OCI-LY3 (cell line): Measurements from ENCODE around the gene KLF7.

Experiments used
- H2AFZ ChIP-seq: fragments of 200-600, 300-600 bp; shearing (Covaris generic); 2 replicates; pipeline ENCODE4 v1.6.0; 2014; ENCODE audit warnings: antibody characterized with exemption, low read depth, low read length
- H3K27ac ChIP-seq: fragments of 200-600, 300-600 bp; sonication (generic); 2 replicates; pipeline ENCODE4 v1.5.1; 2014; ENCODE audit warnings: mild to moderate bottlenecking, low read length, moderate library complexity, mixed read lengths
- H3K27me3 ChIP-seq: fragments of 200-600, 300-600 bp; sonication (generic); 2 replicates; pipeline ENCODE4 v1.6.1; 2014; ENCODE audit warnings: low read depth, low read length, mixed read lengths
- H3K36me3 ChIP-seq: fragments of 200-600, 300-600 bp; sonication (generic); replicated peaks from 2 replicates; pipeline ENCODE3; 2014; ENCODE audit warnings: low read depth, low read length, mixed read lengths
- H3K4me1 ChIP-seq: fragments of 300-600, 200-600 bp; sonication (generic); 2 replicates; pipeline ENCODE4 v1.6.1; 2014; ENCODE audit warnings: low read length, mixed read lengths
- H3K4me2 ChIP-seq: fragments of 200-600, 300-600 bp; sonication (generic); 2 replicates; pipeline ENCODE4 v1.6.1; 2014; ENCODE audit warnings: low read length, mixed read lengths
- H3K4me3 ChIP-seq: fragments of 300-600, 200-600 bp; sonication (generic); 2 replicates; pipeline ENCODE4 v1.5.1; 2014; ENCODE audit warnings: antibody characterized with exemption, mild to moderate bottlenecking, low read length, moderate library complexity
- H3K79me2 ChIP-seq: fragments of 300-600, 200-600 bp; shearing (Covaris generic); 2 replicates; pipeline ENCODE4 v1.6.1; 2014; ENCODE audit warnings: mild to moderate bottlenecking, low read length, mixed read lengths
- H3K9ac ChIP-seq: fragments of 300-600, 200-600 bp; shearing (Covaris generic); 2 replicates; pipeline ENCODE4 v1.6.0; 2014; ENCODE audit warnings: mild to moderate bottlenecking, low read length, moderate library complexity
- H3K9me3 ChIP-seq: fragments of 200-600, 300-600 bp; shearing (Covaris generic); 2 replicates; pipeline ENCODE4 v1.6.1; 2014; ENCODE audit warnings: low read length, mixed read lengths; ENCODE audit not compliant: insufficient read depth
- H4K20me1 ChIP-seq: fragments of 200-600, 300-600 bp; sonication (generic); 2 replicates; pipeline ENCODE4 v1.6.1; 2016; ENCODE audit warnings: low read length, mixed read lengths; ENCODE audit not compliant: insufficient read depth
- EZH2phosphoT487 ChIP-seq: fragments of 200-600 bp; shearing (Covaris generic); IDR thresholded peaks from 2 replicates; pipeline ENCODE4 v1.6.1; 2018; ENCODE audit warnings: antibody characterized with exemption, mixed run types, low read depth
- TF ChIP-seq, protein P1 (sequence below): fragments of 200-600, 300-600 bp; sonication (generic); IDR thresholded peaks from 2 replicates; pipeline ENCODE4 v1.5.1; 2014; ENCODE audit warnings: antibody characterized with exemption, low read length, low read depth

KLF7 gene

DNA sequence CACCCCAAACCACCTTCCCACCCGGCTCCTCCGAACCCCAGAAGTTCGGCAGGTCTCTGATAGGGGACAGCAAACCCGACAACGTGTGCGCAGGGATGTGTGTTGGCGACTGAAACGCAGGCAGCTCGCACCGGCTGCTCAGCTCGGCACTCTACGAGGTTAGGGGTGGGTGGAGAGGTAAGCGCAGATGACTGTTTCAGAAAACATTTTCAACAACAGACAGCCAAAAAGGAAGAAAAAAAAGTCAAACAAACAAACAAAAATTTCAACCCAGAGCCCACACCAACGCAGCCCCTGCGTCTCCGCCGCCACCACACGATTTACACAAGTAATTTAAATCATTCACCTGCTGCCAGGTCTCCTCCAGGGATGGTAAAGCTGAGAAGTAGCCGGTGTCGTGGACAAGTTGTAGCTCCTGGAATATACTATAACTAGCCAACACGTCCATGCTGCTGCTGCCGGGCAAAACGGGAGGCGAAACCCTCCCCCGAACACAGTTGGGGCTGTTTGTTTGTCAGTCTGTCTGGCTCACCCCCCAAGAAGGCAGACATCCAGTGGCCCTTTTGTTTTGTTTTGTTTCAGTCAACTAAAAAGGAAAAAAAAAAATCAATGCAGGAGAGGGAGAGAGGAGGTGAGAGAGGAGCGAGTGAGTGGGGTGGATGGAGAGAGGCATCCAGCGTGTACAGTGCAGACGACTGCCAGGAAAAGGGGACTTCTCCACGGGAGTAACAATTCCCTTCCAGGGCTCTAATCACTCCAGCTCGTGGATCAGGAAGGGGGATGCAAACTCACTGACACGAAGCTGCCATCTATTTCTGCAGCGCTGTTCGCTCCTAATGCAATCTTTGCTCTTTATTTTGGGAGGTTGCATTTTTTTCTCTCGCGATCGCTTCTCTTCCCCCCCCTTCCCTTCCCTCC, at the start of gene KLF7:
KLF7 (minus strand) TSS at position 828 of the 918 bp plus-strand sequence; CDS start at position 448, 380 bp downstream.
- H3K4me3 ChIP-seq, result no peak within 1 kb of the TSS
- no peak for TF ChIP-seq EZH2phosphoT487
- TF ChIP-seq, protein P1, sequence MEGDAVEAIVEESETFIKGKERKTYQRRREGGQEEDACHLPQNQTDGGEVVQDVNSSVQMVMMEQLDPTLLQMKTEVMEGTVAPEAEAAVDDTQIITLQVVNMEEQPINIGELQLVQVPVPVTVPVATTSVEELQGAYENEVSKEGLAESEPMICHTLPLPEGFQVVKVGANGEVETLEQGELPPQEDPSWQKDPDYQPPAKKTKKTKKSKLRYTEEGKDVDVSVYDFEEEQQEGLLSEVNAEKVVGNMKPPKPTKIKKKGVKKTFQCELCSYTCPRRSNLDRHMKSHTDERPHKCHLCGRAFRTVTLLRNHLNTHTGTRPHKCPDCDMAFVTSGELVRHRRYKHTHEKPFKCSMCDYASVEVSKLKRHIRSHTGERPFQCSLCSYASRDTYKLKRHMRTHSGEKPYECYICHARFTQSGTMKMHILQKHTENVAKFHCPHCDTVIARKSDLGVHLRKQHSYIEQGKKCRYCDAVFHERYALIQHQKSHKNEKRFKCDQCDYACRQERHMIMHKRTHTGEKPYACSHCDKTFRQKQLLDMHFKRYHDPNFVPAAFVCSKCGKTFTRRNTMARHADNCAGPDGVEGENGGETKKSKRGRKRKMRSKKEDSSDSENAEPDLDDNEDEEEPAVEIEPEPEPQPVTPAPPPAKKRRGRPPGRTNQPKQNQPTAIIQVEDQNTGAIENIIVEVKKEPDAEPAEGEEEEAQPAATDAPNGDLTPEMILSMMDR, result no peak
- no peaks in the 10 kb centered on the region for H3K79me2 ChIP-seq

DNA sequence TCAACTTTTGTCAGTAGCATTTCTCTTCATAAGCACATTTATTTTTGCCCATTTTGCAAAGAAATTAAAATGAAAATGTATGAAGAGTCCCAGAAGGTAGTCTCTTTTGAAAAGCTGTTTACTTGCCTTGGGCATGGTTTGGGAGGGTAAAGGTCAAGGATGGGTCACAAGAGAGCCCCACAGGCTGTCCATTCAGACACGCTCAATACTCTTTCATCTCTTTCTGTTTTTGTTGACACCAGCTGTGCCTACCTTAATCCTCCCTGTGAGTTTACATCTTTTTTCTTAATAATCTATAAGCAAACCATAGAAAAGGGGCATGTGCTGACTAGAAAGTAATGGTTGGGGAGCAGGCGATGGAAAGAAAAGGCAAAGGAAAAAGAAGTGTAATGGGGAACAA, 49.6 kb upstream of the KLF7 start:
- H3K36me3 ChIP-seq, result no peaks in the 10 kb centered on the region
- no peak overlapping the region for H3K4me2 ChIP-seq
- TF ChIP-seq EZH2phosphoT487, result no peak
- TF ChIP-seq, protein P1, result no peak
- no peaks in the 10 kb centered on the region for H3K4me1 ChIP-seq
- peaks cover 41% of the 10 kb centered on the region for H3K27me3 ChIP-seq
- H3K4me3 ChIP-seq, result no peak overlapping the region
- H3K27ac ChIP-seq, result no peak overlapping the region
- H2AFZ ChIP-seq, result no peak overlapping the region
- no peak overlapping the region for H3K9ac ChIP-seq
- H3K9me3 ChIP-seq, result no peaks in the 10 kb centered on the region
- H3K79me2 ChIP-seq, result no peaks in the 10 kb centered on the region
- H4K20me1 ChIP-seq, result no peaks in the 10 kb centered on the region

More for the DNA sequence above, at the start of gene KLF7:
- Histone ChIP-seq H3K4me1 (no peaks in the 10 kb centered on the region), H3K36me3 (no peaks in the 10 kb centered on the region), H3K27me3 (peaks cover 34% of the 10 kb centered on the region), H2AFZ (no peak within 1 kb of the TSS), H4K20me1 (no peaks in the 10 kb centered on the region), H3K27ac (no peak within 1 kb of the TSS), H3K9me3 (no peaks in the 10 kb centered on the region), H3K9ac (no peak within 1 kb of the TSS), H3K4me2 (no peak within 1 kb of the TSS)

DNA sequence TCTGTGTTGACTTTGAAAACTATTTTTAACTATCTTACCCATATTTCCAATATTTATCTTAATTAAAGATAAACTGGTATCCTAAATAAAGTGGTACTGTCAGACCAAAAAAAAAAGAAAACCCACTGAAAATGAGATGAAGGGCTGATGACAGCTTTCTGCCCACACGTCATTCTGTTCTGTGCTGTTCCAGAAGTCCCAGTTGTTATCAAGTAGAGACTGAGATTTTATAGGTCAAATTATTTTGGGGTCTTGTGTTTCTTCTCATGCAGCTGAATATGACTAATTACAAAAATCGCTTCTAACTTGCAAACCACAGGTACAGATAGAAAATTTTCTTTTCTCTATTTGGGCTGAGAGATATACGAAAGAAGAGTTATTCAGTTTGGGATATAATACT, 48.7 kb upstream of the KLF7 start:
- TF ChIP-seq, protein P1, result no peak
- TF ChIP-seq EZH2phosphoT487, result no peak
- Histone ChIP-seq H3K4me2 (no peak overlapping the region), H3K36me3 (no peaks in the 10 kb centered on the region), H3K27ac (no peak overlapping the region), H3K79me2 (no peaks in the 10 kb centered on the region), H3K9me3 (no peaks in the 10 kb centered on the region), H3K4me1 (no peaks in the 10 kb centered on the region), H3K9ac (no peak overlapping the region), H3K4me3 (no peak overlapping the region), H4K20me1 (no peaks in the 10 kb centered on the region), H2AFZ (no peak overlapping the region), H3K27me3 (peaks cover 37% of the 10 kb centered on the region)

- no peaks in the 10 kb centered on the region for H3K36me3 ChIP-seq
- H2AFZ ChIP-seq, result no peak overlapping the region
- no peaks in the 10 kb centered on the region for H4K20me1 ChIP-seq
- no peaks in the 10 kb centered on the region for H3K9me3 ChIP-seq
- no peaks in the 10 kb centered on the region; the same call in 1 of the 2 replicates for H3K27me3 ChIP-seq
- no peak overlapping the region for H3K27ac ChIP-seq
- H3K79me2 ChIP-seq, result no peaks in the 10 kb centered on the region
- H3K4me3 ChIP-seq, result no peak overlapping the region
- TF ChIP-seq, protein P1, result no peak
- TF ChIP-seq EZH2phosphoT487, result no peak
- no peak overlapping the region for H3K4me2 ChIP-seq
- H3K9ac ChIP-seq, result no peak overlapping the region
- H3K4me1 ChIP-seq, result no peaks in the 10 kb centered on the region
Measured at GRCh38 chr2:207206011-207206410, 40.3 kb upstream of the KLF7 start.
